Measurements from ENCODE around the gene PRKAR2B. TPM values are rescaled to one million over a fixed set of nuclear protein-coding genes. Genes with fewer than 3 reads are reported as not detected.

Gene PRKAR2B
- polyA plus RNA-seq, 1 donor from 2014 or later = 297 TPM

DNA sequence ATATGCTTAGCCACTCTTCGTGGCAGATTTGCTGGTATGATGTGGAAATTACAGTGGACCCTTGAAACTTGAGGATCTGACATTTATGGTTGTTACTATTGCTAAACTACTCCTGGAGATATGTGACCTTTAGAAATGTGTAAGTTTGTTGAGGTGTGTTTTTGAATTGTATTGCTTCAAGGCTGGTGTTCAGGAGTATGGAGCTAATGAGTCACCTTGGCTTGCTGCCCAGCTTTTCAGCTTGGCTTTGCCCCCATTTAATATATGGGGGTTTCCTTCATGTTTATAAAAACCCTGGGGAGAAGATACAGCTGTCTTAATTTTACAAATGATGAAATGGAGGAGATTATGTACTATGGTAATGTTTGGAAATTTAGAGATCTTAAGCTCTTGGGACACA, 135.9 kb downstream of the PRKAR2B start:
- Histone ChIP-seq H3K4me3 (ENCODE audit: low read length) (no peak overlapping the region), H4K20me1 (ENCODE audit: insufficient read depth) (no peaks in the 10 kb centered on the region)

DNA sequence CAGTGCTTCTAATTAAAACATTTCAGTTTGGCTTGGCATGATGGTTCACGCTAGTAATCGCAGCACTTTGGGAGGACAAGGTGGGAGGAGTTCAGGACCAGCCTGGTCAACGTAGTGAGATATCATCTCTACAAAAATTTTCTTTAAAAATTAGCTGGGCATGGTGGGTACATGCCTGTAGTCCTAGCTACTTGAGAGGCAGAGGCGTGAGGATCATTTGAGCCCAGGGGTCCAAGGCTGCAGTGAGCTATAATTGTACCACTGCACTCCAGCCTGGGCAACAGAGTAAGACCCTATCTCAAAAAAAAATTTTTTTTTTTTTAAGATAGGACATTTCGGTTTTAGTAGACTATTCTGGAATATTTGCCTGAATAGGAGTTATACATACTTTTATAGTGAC, 136.7 kb downstream of the PRKAR2B start:
- TF ChIP-seq POLR2AphosphoS5 (IDR thresholded peaks at IDR 0.05) = no peak
- no peak for TF ChIP-seq RAD21 (conservative IDR thresholded peaks at IDR 0.05)
- no peak for TF ChIP-seq EP300 (conservative IDR thresholded peaks at IDR 0.05; ENCODE audit: poor library complexity, severe bottlenecking)
- TF ChIP-seq, protein P1, sequence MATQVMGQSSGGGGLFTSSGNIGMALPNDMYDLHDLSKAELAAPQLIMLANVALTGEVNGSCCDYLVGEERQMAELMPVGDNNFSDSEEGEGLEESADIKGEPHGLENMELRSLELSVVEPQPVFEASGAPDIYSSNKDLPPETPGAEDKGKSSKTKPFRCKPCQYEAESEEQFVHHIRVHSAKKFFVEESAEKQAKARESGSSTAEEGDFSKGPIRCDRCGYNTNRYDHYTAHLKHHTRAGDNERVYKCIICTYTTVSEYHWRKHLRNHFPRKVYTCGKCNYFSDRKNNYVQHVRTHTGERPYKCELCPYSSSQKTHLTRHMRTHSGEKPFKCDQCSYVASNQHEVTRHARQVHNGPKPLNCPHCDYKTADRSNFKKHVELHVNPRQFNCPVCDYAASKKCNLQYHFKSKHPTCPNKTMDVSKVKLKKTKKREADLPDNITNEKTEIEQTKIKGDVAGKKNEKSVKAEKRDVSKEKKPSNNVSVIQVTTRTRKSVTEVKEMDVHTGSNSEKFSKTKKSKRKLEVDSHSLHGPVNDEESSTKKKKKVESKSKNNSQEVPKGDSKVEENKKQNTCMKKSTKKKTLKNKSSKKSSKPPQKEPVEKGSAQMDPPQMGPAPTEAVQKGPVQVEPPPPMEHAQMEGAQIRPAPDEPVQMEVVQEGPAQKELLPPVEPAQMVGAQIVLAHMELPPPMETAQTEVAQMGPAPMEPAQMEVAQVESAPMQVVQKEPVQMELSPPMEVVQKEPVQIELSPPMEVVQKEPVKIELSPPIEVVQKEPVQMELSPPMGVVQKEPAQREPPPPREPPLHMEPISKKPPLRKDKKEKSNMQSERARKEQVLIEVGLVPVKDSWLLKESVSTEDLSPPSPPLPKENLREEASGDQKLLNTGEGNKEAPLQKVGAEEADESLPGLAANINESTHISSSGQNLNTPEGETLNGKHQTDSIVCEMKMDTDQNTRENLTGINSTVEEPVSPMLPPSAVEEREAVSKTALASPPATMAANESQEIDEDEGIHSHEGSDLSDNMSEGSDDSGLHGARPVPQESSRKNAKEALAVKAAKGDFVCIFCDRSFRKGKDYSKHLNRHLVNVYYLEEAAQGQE (IDR thresholded peaks at IDR 0.05; ENCODE audit: borderline replicate concordance) = no peak
- TF ChIP-seq, protein P2, sequence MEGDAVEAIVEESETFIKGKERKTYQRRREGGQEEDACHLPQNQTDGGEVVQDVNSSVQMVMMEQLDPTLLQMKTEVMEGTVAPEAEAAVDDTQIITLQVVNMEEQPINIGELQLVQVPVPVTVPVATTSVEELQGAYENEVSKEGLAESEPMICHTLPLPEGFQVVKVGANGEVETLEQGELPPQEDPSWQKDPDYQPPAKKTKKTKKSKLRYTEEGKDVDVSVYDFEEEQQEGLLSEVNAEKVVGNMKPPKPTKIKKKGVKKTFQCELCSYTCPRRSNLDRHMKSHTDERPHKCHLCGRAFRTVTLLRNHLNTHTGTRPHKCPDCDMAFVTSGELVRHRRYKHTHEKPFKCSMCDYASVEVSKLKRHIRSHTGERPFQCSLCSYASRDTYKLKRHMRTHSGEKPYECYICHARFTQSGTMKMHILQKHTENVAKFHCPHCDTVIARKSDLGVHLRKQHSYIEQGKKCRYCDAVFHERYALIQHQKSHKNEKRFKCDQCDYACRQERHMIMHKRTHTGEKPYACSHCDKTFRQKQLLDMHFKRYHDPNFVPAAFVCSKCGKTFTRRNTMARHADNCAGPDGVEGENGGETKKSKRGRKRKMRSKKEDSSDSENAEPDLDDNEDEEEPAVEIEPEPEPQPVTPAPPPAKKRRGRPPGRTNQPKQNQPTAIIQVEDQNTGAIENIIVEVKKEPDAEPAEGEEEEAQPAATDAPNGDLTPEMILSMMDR (IDR thresholded peaks at IDR 0.05; ENCODE audit: poor library complexity, severe bottlenecking) = no peak
- no peak for TF ChIP-seq MXI1 (conservative IDR thresholded peaks at IDR 0.05; ENCODE audit: poor library complexity, severe bottlenecking)
- no peak for TF ChIP-seq TAF1 (IDR thresholded peaks at IDR 0.05; ENCODE audit: low read depth)
- TF ChIP-seq EZH2 (IDR thresholded peaks at IDR 0.05; ENCODE audit: borderline replicate concordance, insufficient read depth, low read length, poor library complexity, severe bottlenecking) = no peak
- no peak for TF ChIP-seq SMC3 (conservative IDR thresholded peaks at IDR 0.05; ENCODE audit: poor library complexity)
- Histone ChIP-seq H3K27me3 (ENCODE audit: insufficient read depth, low read depth, low read length) (no peaks in the 10 kb centered on the region), H3K27ac (ENCODE audit: low read length) (no peak overlapping the region), H4K20me1 (ENCODE audit: insufficient read depth) (no peaks in the 10 kb centered on the region), H3K9ac (ENCODE audit: low read length) (no peak overlapping the region), H3K36me3 (ENCODE audit: insufficient read depth, low read length) (peaks cover 12% of the 10 kb centered on the region), H3K4me3 (ENCODE audit: low read length) (no peak overlapping the region), H3K9me2 (ENCODE audit: insufficient read depth, low read length) (no peaks in the 10 kb centered on the region), H3F3A (ENCODE audit: insufficient read depth, low read length, poor library complexity, severe bottlenecking) (no peaks in the 10 kb centered on the region), H2AFZ (ENCODE audit: low read depth, low read length) (no peak overlapping the region), H3K79me2 (replicated peaks; ENCODE audit: insufficient read depth, low read length) (peaks cover 24% of the 10 kb centered on the region), H3K4me2 (ENCODE audit: low read length) (no peak overlapping the region), H3K9me3 (ENCODE audit: low read length) (no peaks in the 10 kb centered on the region)

More for the DNA sequence above, 135.9 kb downstream of the PRKAR2B start:
- TF ChIP-seq, protein P2 (IDR thresholded peaks at IDR 0.05; ENCODE audit: poor library complexity, severe bottlenecking) = no peak
- TF ChIP-seq SMC3 (conservative IDR thresholded peaks at IDR 0.05; ENCODE audit: poor library complexity) (no peak), POLR2AphosphoS5 (IDR thresholded peaks at IDR 0.05) (no peak), RAD21 (conservative IDR thresholded peaks at IDR 0.05) (no peak), EP300 (conservative IDR thresholded peaks at IDR 0.05; ENCODE audit: poor library complexity, severe bottlenecking) (no peak), EZH2 (IDR thresholded peaks at IDR 0.05; ENCODE audit: borderline replicate concordance, insufficient read depth, low read length, poor library complexity, severe bottlenecking) (no peak), MXI1 (conservative IDR thresholded peaks at IDR 0.05; ENCODE audit: poor library complexity, severe bottlenecking) (no peak), TAF1 (IDR thresholded peaks at IDR 0.05; ENCODE audit: low read depth) (no peak)
- TF ChIP-seq, protein P1 (IDR thresholded peaks at IDR 0.05; ENCODE audit: borderline replicate concordance) = no peak
- Histone ChIP-seq H3K9me3 (ENCODE audit: low read length) (no peaks in the 10 kb centered on the region), H3K36me3 (ENCODE audit: insufficient read depth, low read length) (peaks cover 12% of the 10 kb centered on the region), H3K4me2 (ENCODE audit: low read length) (no peak overlapping the region), H2AFZ (ENCODE audit: low read depth, low read length) (no peak overlapping the region), H3F3A (ENCODE audit: insufficient read depth, low read length, poor library complexity, severe bottlenecking) (no peaks in the 10 kb centered on the region), H3K9me2 (ENCODE audit: insufficient read depth, low read length) (no peaks in the 10 kb centered on the region), H3K27ac (ENCODE audit: low read length) (no peak overlapping the region), H3K9ac (ENCODE audit: low read length) (no peak overlapping the region), H3K79me2 (replicated peaks; ENCODE audit: insufficient read depth, low read length) (peaks cover 27% of the 10 kb centered on the region), H3K27me3 (ENCODE audit: insufficient read depth, low read depth, low read length) (no peaks in the 10 kb centered on the region)
